Measurements from ENCODE around the gene PAPOLB.

The PAPOLB gene

GRCh38 chr7:4840079-4840501 is 21.7 kb downstream of the PAPOLB start:
- DNase-seq, result no peak

GRCh38 chr7:4838626-4839334 is 23.1 kb downstream of the PAPOLB start:
- DNase-seq, result no peak

DNA sequence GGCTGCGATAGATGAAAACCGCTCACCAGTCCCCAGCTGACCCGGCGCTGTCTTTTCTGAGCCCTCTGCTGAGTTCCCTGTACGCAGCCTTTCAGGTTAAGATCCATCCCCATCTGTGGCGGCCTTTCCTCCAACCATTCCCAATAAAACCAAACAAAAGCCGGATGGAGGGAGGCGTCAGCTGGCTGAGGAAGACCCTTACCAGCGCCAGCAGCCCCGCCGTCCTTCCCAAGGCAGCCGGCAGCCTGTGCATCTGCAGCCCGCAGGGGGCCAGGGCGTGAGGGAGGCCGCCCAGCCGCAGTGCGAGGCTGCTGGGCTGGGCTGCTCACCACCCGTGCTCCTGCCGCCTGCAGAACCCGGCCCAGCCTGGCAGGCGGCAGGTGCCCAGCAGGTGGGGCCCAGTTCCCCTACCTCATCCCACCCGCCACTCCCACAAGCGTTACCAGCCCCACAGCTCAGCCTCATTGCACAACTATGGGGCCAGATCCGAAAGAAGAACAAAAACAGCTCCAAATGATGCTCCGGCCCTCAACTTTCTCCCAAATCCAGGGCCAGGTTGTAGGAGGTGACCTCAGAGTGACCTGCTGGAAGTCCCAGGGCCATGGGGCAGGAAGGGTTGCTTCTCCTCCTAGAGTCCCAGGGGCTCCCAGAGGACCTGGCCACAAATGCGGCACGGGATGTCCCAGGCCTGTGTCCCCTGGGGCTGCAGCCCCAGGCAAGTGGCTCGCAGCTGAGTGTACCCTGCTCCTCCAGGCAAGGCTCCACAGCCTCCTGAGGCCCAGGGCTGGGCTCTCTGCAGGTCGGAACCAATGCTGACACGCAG is 23.8 kb downstream of the PAPOLB start:
- no peak for DNase-seq

GRCh38 chr7:4837041-4837802 is 24.6 kb downstream of the PAPOLB start:
- DNase-seq, result no peak

- DNase-seq, result no peak
Observed at GRCh38 chr7:4836206-4836661, 25.6 kb downstream of the PAPOLB start.

DNA sequence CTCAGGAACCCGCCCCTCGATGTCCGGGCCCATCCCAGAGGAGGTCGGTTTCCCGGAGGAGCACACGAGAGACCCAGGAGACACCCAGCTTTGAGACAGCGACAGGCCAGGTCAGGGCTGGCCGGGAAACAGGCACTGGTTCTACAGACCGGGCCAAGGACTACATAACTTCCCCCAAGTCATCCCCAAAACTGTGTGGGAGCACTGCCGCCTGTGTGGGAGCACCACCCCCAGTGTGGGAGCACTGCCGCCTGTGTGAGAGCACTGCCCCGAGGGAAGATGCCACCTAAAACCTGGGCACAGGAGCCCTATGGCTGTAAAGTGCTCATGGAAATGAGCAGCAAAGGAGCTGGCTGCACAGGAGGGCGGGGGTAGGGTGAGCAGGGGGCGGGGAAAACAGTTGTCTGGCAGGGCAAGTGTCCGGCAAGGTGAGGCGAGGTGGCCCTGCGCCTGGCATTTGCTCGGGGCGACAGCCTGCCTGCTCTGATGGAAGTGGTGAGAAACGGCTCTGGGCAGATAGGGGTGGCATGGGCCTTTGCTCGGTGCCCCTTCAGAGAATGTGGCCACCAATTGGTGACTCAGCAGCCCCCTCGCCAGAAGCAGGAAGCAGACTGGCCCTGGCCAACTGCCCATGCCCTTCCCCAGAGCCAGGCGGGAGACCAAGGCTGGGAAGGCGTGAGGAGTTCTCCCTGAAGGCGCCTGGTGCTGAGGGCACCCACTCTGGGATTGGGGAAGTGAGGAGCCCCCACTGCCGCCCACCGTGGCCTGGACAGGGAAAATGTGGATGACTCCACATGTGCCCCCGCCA is 26.2 kb downstream of the PAPOLB start:
- no peak for DNase-seq

DNA sequence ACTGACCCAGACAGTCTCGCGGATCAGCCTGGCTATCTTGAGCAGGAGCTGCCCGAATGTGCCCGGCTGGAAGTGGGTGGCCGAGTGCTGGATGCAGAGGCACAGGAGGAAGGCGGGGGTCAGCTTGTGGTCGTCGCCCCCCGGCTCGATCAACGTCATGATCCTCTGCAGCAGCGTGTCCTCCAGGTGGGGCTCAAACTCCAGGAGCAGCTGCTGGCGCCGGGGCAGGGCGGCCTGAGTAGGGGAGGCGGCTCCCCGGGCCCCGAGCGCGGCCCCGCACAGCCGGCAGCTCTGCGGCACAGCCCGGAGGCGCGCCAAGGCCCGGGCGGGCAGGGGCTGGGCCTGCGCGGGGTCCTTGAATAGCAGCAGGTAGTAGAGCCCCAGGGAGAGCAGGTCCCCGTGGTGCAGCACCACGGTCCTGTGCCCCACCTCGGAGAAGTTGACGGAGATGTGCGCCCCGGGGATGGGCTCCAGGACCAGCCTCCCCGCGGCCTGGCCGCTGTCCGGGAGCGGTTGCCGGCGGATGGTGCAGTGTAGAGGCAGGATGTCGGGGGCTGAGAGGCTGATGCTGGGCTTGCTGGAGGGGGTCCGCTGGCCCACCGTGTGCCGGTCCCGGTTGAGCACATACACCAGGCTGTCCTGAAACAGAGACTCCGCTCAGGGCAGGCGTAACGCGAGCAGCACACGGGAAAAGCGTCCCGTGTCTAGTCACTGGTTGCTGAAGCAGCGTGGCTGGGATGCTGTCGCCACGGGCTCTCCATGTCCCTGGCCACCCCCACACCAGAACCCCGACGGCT is 27.0 kb downstream of the PAPOLB start:
- no peak for DNase-seq

- no peak for DNase-seq
Observed at GRCh38 chr7:4833691-4834600, 27.9 kb downstream of the PAPOLB start.

GRCh38 chr7:4833176-4833575 is 28.7 kb downstream of the PAPOLB start:
- DNase-seq, result no peak

- DNase-seq, result no peak
Observed at GRCh38 chr7:4832711-4833110, 29.1 kb downstream of the PAPOLB start.

GRCh38 chr7:4831723-4832495 is 29.9 kb downstream of the PAPOLB start:
- no peak for DNase-seq

DNA sequence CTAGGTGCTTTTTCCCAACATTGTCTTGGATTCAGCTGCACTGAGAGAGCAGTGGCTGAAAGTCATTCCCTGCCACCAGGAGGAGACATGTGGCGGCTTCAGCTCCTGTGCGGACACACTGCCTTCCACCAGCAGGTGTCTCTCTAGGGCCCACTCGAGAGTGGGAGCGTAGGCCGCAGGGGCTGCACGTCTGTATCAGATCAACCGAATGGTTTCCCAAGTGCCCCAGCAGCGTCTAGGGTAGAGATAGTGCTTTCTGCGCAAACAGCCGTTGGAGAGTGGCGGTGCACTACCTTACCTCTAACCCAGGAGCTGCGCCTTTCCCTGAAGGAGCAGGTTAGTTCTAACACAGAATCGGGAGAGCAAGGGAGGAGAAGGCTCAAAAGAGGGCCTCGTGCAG is 31.7 kb downstream of the PAPOLB start:
- no peak for DNase-seq

DNA sequence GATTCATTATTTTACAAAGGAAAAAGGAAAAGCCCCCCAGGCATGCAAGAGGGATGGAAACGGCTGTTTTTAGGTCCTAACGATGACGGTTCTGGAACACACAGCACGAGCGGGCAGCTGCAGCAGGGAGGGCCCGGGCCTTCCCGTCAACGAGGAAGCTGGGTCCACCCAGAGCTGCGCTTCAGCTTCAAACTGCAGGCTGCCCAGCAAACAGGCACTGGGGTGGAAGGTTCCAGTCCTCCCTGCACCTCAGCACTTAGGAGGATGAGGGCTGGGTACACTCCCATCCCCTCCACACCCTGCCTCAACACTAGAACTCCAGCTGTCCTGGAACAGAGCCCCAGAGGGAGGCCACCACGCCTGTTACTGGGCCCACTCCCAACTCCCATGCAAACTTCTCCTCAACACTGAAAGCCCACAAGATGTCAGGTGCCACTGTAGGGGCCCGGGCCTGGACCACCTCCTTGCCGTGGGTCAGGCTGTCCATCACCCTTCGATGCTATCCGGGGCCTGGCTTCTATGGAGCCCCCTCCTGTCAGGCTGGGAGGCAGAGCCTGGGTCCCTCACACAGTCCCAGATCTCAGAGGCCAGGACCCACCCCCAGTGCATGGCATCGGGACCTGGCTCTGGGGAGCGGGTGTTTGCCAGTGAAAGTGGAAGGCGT is 33.0 kb downstream of the PAPOLB start:
- DNase-seq, result no peak

DNA sequence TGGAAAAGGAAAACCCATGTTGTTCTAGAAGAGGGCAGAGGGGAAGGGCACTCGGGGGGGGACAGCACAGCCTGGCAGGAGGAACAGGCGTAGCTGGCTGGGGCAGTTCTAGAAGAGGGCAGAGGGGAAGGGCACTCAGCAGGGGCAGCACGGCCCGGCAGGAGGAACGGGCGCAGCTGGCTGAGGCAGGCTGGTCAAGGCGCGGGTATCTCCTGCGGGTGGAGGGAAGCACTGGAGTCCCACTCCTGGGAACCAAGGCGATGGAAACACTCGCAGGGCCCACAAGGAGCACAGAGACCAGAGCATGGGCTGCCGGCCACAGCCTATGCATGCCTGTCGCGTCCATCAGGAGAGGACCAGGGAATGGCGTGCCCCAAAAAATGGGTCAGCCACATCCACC is 36.7 kb downstream of the PAPOLB start:
- no peak for DNase-seq

DNA sequence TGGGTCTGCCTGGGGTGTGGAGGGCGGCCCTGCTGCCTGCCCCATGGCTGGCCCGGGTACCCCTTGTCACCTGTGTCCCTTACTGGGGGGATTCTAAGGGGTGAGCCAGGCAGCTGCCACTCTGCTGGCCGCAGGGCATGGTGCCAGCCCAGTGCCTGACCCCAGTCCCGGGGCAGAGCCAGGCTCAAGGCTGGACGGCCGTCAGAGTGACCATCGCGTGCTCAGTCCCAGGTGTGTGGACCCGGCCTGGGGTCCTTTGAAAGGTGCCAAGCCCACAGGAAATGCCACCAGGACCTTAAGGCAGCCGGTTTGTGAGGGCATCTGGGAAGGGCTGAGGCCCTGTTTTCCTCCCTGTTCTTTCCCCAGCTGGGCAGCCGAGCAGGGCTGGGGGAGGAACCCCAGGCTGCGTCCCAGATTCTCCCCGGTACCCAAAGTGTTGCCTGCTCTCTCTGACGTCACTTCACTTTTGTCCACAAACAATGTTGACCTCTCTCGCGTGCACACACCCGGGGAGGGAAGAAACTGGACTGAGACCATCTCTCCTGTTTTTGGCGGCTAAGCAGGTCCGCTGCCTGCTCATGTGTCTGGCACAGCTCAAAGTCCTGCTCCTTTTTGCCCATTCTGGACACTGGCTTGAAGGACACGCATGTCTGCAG is 37.6 kb downstream of the PAPOLB start:
- DNase-seq, result no peak

GRCh38 chr7:4823441-4824119 is 38.2 kb downstream of the PAPOLB start:
- DNase-seq, result no peak

DNA sequence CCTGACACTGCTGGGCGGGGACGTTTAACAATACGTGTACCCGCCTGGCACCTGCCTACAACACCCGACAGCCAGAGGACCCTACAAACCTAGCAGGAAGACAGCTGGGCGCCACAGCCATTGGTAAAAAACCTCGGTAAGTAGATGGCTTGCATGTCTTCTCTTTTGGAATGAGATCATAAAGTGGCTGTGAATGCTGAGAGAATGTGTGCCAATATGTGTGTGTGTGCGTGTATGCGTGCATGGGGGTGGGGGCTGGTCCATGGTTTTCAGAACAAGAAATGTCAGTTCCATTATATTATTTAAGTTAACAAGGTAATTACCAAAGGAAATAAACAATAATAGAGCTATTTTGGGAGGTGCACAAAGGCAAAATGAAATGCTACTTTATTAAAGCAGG is 39.2 kb downstream of the PAPOLB start:
- no peak for DNase-seq

GRCh38 chr7:4820967-4821471 is 40.8 kb downstream of the PAPOLB start:
- no peak for DNase-seq

Data from NCI-H187 treated with DMSO at 0.1 percent for 48 hours (cell line).